ENCODE data around the gene STX11.

Gene STX11

GRCh38 chr6:144143106-144143505 lies 7.2 kb upstream of the STX11 start:
- Histone ChIP-seq H4K20me1 (ENCODE audit: insufficient read depth, low read length) (no peaks in the 10 kb centered on the region), H3K36me3 (replicated peaks; ENCODE audit: insufficient read depth, low read length) (no peaks in the 10 kb centered on the region), H3K9me3 (replicated peaks; ENCODE audit: insufficient read depth, low read length) (no peaks in the 10 kb centered on the region), H2AFZ (ENCODE audit: low read length) (no peak overlapping the region), H3K4me3 (ENCODE audit: low read length) (no peak overlapping the region), H3K4me1 (ENCODE audit: low read length) (no peaks in the 10 kb centered on the region), H3K27me3 (replicated peaks; ENCODE audit: insufficient read depth, low read length) (no peaks in the 10 kb centered on the region), H3K79me2 (ENCODE audit: low read length) (no peaks in the 10 kb centered on the region), H3K9ac (ENCODE audit: low read length) (no peak overlapping the region), H3K27ac (ENCODE audit: low read length) (no peak overlapping the region), H3F3A (ENCODE audit: insufficient read depth, low read length) (no peaks in the 10 kb centered on the region), H3K4me2 (ENCODE audit: low read depth, low read length) (no peak overlapping the region), H3K9me2 (replicated peaks; ENCODE audit: insufficient read depth, low read length) (no peaks in the 10 kb centered on the region)
- TF ChIP-seq EZH2 (optimal IDR thresholded peaks at IDR 0.05; ENCODE audit: low read depth, low read length) (no peak), EZH2phosphoT487 (IDR thresholded peaks at IDR 0.05; ENCODE audit: low read length) (no peak), CTCF (IDR thresholded peaks at IDR 0.05; ENCODE audit: low read length) (no peak)
- DNase-seq = no peak

GRCh38 chr6:144143878-144144277 lies 6.4 kb upstream of the STX11 start:
- H3K36me3 ChIP-seq (replicated peaks; ENCODE audit: insufficient read depth, low read length) = no peaks in the 10 kb centered on the region
- DNase-seq = no peak
- H3K4me1 ChIP-seq (ENCODE audit: low read length) = no peaks in the 10 kb centered on the region
- H3K79me2 ChIP-seq (ENCODE audit: low read length) = no peaks in the 10 kb centered on the region
- H3K4me2 ChIP-seq (ENCODE audit: low read depth, low read length) = no peak overlapping the region
- no peak overlapping the region for H3K9ac ChIP-seq (ENCODE audit: low read length)
- H3K9me2 ChIP-seq (replicated peaks; ENCODE audit: insufficient read depth, low read length) = no peaks in the 10 kb centered on the region
- no peaks in the 10 kb centered on the region for H3K27me3 ChIP-seq (replicated peaks; ENCODE audit: insufficient read depth, low read length)
- no peak overlapping the region for H3K4me3 ChIP-seq (ENCODE audit: low read length)
- H2AFZ ChIP-seq (ENCODE audit: low read length) = no peak overlapping the region
- TF ChIP-seq EZH2 (optimal IDR thresholded peaks at IDR 0.05; ENCODE audit: low read depth, low read length) (no peak), EZH2phosphoT487 (IDR thresholded peaks at IDR 0.05; ENCODE audit: low read length) (no peak), CTCF (IDR thresholded peaks at IDR 0.05; ENCODE audit: low read length) (no peak)
- H3K27ac ChIP-seq (ENCODE audit: low read length) = no peak overlapping the region
- H4K20me1 ChIP-seq (ENCODE audit: insufficient read depth, low read length) = no peaks in the 10 kb centered on the region
- H3K9me3 ChIP-seq (replicated peaks; ENCODE audit: insufficient read depth, low read length) = no peaks in the 10 kb centered on the region
- H3F3A ChIP-seq (ENCODE audit: insufficient read depth, low read length) = no peaks in the 10 kb centered on the region

- H2AFZ ChIP-seq (ENCODE audit: low read length) = no peak overlapping the region
- H3K79me2 ChIP-seq (ENCODE audit: low read length) = no peaks in the 10 kb centered on the region
- no peaks in the 10 kb centered on the region for H3K9me3 ChIP-seq (replicated peaks; ENCODE audit: insufficient read depth, low read length)
- no peak for DNase-seq
- TF ChIP-seq CTCF (IDR thresholded peaks at IDR 0.05; ENCODE audit: low read length) (no peak), EZH2 (optimal IDR thresholded peaks at IDR 0.05; ENCODE audit: low read depth, low read length) (no peak), EZH2phosphoT487 (IDR thresholded peaks at IDR 0.05; ENCODE audit: low read length) (no peak)
- H3K9me2 ChIP-seq (replicated peaks; ENCODE audit: insufficient read depth, low read length) = no peaks in the 10 kb centered on the region
- H3K4me3 ChIP-seq (ENCODE audit: low read length) = no peak overlapping the region
- no peak overlapping the region for H3K9ac ChIP-seq (ENCODE audit: low read length)
- no peaks in the 10 kb centered on the region for H4K20me1 ChIP-seq (ENCODE audit: insufficient read depth, low read length)
- no peak overlapping the region for H3K27ac ChIP-seq (ENCODE audit: low read length)
- H3K4me1 ChIP-seq (ENCODE audit: low read length) = no peaks in the 10 kb centered on the region
- H3K4me2 ChIP-seq (ENCODE audit: low read depth, low read length) = no peak overlapping the region
- no peaks in the 10 kb centered on the region for H3F3A ChIP-seq (ENCODE audit: insufficient read depth, low read length)
- H3K27me3 ChIP-seq (replicated peaks; ENCODE audit: insufficient read depth, low read length) = no peaks in the 10 kb centered on the region
- H3K36me3 ChIP-seq (replicated peaks; ENCODE audit: insufficient read depth, low read length) = no peaks in the 10 kb centered on the region
These were observed 5.3 kb upstream of the STX11 start for GRCh38 chr6:144144996-144145395.
